Activated effector memory CD4-positive, alpha-beta T cell treated with anti-CD3 and anti-CD28 coated beads, Interleukin-2, amount 50 U/mL, for 16 hours (primary cell): Measurements from ENCODE around the gene CSPG4.
"Not testable (repeated sequence)": the region's sequence is repeated elsewhere in the genome, so short reads cannot be mapped to it uniquely, and the experiment has no call there.

Experiments
- DNase-seq: peaks from one replicate; pipeline ENCODE4 v3.0.0-alpha.2; 2020

CSPG4 gene

DNA sequence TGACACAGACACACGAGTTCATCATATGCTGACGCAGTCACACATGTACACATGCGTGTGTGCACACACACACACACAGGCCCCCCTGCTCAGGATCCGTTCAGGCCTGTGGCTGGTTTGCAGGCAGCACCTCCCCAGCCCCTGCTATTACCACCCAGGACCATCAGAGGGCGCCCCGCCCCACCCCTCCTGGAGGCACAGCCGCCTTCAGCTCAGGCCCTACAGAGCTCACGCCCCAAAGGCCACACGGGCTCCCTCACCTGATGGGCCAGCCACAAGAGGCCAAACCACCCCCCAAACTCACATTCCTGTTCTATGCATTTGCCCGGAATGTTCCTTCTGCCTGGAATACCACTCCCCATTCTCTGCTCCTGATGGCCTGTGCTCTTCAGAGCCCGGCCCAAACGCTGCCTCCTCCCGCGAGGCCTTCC, 26.4 kb downstream of the CSPG4 start:
- peak; percentile 91 for DNase-seq

DNA sequence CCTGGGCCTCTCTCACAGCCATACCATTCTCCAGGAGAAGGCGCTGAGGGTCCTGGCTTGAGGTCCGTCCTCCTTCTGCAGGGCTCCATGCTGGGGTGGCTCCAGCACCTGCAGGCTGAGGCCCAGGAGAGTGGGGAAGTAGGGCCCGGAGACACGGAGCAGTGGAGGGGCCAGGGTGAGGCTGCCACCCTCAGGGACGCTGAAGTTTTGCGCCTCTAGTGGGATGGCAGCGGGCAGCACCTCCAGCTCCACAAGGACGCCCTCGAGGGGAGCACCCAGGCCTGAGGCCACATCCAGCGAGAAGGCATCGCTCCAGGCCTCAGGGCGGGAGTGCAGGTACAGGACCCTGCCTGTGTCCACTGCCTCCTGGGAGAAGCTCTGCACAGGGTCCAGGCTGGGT, 27.5 kb downstream of the CSPG4 start:
- DNase-seq, result no peak

DNA sequence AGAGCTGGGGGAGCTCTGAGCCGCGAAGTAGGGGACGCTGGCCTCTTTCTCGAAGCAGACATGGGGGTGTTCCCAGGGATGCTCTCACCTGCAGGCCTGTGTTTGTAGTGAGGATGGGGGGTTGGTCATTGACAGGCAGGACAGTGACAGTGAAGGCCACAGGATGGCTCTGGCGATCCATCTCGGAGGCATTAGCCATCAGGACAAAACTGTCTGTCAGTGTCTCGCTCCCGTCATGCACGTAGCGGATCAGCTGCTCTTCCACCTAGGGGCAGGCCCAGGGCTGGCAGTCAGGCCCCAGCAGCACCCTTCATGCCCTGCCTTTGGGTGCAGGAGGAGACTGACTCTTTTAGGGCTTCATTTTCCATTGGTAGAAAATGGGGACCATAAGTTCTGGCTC, 28.0 kb downstream of the CSPG4 start:
- DNase-seq, result no peak

DNA sequence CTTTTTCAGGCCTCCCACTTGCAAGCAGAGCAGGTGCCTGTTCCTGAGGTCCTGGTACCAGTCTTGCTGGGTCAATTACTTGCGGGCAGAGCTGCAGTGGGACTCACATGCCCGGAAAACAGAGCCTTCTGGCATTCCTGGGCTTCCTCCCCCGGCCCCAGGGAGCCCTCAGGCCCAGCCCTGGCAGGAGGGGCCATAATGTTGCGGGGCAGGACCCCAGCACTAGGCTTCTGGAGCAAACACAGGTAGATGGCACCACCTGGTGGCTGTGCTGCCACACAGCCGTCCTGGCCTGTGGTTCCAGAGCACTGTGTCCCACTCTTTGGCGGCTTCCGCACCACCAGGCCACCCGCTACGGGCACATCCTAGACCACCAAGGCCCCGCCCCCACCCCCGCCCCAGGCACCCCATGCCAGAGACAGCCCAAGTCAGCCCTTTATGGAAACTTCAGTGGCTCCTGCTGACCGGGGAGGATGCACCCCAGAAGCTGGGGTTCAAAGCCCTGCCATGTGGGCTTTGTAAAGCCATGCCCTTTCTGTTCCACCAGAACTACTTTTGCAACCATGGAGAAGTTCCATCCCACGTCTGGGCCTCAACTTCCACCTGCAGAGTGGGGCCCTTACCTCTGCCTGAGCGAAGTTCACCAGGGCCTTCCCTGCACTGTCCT, 28.9 kb downstream of the CSPG4 start:
- DNase-seq, result peak; percentile 87

GRCh38 chr15:75682181-75683135, 30.2 kb downstream of the CSPG4 start:
- no peak for DNase-seq

DNA sequence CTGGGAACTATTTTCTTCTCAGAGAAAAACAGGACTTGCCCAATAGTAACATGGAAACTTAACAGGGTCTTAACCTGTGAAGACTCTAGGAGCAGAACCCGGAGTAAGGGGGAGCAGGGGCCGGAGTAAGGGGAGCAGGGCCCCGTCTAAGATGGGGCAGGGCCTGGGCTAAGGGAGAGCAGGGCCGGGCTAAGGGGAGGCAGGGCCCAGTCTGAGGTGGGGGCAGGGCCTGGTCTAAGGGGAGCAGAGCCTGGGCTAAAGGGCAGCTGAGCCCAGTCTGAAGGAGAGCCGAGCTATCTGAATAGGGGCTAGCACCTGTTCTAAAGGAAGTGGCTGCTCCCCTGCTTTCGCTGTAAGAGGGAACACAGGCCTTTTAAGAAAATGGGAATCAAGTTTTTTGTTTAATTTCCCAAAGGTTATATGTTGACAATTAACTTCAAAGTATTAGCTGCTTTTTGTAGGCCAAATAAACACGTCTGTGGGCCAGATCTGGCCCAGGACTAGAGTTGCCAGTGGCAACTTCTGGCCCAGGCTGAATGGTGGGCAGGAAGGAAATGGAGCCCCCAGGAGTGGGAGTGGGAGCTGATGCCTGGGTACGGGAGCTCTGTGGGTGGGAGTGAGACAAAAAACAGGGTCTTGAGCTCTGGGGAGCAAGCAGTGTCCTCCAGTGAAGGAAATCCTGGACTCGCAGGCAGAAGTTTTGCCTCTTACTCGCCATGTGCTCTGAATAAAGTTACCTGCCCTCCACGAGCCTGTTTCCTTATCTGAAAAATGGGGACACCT, 32.5 kb downstream of the CSPG4 start:
- no peak for DNase-seq

DNA sequence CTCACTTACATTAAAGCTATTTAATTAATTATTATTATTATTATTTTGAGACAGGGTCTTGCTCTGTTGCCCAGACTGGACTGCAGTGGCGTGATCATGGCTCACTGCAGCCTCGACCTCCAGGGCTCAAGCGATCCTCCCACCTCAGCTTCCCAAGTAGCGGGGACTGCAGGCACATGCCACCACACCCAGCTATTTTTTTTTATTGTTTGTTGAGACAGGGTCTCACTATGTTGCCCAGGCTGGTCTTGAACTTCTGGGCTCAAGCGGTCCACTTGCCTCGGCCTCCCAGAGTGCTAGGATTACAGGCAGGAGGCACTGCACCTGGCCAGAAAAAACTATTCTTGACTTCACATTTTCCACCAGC, 34.3 kb downstream of the CSPG4 start:
- DNase-seq, result not testable (repeated sequence)

GRCh38 chr15:75677465-75678323, 35.0 kb downstream of the CSPG4 start:
- no peak for DNase-seq

DNA sequence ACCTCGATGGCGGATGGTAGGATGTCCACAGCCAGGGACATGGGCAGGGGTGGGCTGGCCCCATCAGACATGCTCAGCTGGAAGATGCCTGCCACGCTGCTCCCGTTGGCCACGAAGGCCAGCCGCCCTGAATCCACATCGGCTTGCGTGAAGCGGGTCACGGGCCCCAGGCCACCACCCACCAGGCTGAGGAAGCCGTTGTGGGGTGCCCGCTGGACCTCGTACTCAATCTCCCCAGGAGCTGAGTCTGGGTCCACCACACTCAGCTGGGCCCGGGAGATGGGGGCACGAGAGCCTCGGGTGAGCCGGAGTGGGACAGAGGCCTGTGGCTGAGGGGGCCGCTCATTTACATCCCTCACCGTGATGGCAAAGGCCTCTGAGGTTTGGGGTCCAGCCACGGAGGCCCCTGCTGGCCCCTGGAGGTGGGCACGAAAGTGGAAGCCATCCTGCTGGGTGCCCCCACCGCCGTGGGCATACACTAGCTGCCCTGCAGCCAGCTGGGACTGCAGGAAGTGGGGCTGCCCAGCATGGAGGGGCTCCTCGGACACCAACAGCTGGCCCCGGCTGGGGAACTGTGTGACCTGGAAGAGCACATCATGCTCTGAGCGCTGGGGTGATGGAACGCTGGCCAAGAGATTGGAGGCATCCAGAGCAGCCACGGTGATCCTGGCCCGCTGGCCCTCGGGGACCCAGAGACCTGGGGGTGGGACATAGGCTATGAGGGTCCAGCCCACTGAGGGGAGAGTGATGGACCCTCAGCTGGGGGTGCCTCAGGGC, 35.8 kb downstream of the CSPG4 start:
- DNase-seq, result no peak

GRCh38 chr15:75675579-75676404, 36.9 kb downstream of the CSPG4 start:
- no peak for DNase-seq

DNA sequence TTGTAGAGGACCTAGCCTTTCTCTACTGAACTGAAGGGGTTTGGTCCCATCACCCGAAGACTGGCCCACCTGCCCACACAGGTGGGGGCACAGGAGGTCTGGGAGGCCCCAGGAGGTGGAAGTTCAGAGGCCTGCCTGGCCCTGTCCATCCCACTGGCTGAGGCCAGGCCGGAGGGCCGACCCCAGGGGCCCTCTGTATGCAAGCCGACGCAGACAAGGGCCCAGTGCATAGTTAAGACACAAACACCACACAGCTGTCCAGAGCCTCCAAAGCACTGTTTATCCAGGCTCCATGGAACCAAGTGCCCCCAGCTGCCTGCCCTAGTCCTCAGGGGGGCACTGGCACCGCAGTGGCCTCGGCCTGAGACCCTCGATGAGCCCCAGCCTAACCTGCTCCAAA, 38.3 kb downstream of the CSPG4 start:
- DNase-seq, result no peak

GRCh38 chr15:75673426-75674235, 39.0 kb downstream of the CSPG4 start:
- no peak for DNase-seq

DNA sequence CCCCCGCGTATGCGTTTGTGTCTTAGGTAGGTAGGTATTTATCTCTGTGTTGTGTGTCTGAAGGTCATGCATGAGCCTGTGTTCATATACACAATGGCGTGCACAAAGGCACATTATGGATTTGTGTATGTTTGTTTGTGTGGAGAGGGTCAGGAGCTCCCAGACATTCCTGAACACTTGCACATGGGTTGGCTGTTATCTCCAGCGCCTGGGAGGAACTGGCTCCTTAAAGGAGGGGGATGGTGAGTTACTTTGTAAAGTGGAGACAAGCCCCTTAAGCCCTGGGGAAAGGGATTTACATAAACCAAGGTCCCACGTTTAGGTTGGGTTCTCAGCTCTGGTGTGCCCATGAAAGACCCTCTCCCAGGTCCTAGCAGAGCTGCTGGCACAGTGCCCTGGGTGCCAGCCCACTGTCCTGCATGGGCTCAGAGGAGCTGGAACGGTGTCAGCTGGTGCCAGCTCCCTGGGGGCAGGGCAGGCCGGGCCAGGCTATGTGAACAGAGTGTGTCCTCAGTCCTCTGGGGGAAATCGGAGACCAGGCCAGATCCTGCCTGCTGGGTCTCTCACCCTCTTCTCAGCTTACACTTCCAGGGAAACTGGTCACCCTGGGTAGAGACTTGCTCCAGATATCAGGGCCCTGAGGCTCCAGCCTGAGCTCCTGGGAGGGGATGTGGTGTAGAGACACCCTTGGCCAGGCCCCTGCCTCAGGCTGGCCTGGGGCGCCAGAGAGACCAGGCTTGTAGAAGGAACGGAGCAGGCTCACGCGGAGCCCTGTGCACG, 39.8 kb downstream of the CSPG4 start:
- no peak for DNase-seq

DNA sequence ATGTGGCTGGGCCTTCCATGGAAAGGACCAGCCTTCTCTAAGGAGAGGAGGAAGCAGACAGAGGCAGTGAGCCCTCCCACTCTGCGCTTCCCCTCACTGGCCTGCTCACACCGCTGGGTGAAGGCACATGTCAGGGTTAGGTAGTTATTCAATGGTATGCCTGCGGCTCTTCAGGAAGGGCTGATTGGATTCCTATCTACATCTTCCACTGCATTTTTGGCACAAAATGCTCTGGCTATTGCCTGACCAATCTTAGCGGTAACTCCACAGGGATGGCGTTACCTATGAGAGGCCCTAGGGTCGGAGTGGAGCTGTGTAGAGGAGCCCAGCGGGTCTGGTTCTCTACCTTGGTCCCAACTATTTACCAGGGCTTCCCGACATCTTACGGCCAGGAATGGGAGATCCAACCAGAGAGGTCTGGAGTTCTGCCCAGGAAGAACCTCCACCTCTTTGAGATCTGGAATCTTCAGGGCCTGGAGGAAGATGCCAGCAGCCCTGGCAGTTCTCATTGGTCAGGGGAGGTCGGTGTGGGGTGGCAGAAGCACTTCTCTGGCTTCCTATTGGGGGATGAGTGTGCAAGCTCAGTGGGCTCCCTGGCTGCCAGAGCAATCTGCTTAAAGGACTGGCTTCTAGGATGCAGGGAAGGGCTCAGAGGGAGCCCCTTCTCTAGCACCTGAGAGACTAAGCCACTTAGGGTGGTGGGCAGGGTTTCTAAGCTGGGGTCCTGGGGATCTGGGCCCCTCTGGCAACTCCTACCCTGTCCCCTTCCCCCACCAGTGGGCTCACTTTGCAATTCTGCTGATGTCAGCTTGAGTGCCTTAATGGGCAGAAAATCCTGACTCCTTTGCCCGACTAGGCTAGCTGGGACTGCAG, 40.7 kb downstream of the CSPG4 start:
- DNase-seq, result no peak

- DNase-seq, result no peak
Measured at GRCh38 chr15:75669879-75670212, 42.8 kb downstream of the CSPG4 start.

DNA sequence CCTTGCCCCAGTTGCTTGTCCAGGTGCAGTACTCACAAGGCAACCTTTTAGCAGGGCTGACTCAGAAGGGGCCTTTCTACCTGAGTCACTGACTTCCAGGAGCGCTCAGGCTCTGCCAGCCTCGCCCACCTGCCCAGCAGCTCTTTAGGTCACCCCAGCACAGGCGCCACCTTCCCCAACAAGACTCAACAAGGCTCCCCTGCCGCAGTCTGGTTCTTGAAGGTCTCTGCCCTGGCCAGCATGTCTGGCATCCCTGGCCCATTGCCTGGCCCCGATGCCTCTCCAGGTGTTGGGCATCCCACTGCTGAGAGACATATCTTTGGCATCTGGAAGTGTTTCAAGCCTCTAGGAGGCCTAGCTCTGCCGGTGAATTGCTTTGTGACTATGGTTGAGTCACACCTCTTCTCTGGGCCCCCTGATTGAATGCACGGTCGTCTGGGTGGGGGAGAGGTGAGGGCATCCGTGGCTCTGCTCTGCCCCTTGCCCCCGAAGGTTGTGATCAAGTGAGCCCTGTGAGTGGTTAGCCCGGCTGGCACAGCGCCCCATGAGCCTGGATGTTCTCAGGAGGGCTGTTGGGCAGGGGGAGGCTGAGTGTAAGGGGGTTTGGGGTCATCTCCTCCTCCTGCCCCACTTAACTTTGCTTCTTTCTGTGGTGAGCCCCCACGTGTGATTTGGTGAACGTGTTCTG, 43.3 kb downstream of the CSPG4 start:
- no peak for DNase-seq

DNA sequence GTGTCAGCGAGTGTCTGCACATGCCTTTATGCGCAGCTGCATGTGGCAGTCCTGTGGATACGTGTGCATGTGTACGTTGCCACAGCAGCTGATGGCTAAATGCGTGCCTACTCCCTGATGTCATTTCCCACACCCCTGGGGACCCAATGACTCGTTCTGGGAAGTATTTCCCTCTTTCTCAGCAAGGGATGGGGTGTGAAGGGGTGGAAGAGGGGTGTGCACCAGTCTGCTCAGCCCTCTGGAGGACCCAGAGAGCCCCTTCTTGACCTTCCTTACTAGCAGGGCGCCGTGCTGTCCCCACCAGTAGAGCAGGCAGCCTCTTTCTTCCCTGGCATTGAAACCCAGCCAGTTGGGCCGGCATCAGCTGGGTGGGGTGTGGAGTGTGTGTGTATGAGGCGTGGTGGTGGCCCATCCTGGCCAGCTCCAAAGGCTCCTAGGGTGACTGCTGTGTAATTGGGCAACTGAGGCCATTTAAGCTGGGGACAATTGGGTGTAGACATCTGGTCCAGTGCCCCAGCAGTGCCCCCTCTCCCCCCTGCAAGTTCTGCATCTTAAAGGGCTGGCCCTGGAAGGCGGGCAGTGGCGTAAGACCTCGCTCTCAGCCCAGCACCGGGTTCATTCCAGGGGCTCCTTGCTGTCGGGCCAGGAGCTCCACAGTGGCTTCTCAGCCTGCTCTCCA, 45.7 kb downstream of the CSPG4 start:
- no peak for DNase-seq
